DMS53 treated with DMSO at 0.1 percent for 48 hours (cell line): ENCODE data around the gene PLCB4.

Source experiments
- DNase-seq: peaks from one replicate; lab custom pipeline; 2025; ENCODE audit not compliant: unreplicated experiment; lab: John Stamatoyannopoulos, UW

The PLCB4 gene

DNA sequence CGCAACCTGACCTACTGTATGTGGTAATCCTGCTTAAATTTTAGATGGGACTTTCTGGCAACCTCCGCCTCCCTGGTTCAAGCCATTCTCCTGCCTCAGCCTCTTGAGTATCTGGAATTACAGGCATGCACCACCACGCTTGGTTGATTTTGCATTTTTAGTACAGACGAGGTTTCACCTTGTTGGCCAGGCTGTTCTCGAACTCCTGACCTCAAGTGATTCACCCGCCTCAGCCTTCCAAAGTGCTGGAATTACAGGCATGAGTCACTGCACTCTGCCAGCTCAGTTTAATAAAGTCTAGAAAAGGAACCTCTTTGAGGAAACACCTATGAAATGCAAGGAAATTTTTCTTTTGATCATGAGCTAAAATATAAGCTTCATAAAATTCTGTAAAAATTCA, 9.0 kb upstream of the PLCB4 start:
- DNase-seq, result no peak

DNA sequence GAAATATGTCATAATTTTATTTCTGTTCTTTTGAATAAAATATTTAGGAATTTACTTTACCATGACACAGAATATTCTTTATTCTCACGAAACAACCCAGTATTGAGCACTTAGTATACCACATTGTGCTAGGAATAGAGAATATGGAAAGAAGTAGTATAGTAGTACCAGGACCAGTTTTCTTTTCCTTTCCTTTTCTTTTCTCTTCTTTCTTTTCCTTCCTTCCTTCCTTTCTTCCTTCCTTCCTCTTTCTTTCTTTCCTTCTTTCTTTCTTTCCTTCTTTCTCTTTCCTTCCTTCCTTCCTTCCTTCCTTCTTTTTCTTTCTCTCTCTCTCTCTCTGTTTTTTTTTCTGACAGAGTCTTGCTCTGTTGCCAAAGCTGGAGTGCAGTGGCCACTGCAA, 7.5 kb upstream of the PLCB4 start:
- DNase-seq, result no peak

DNA sequence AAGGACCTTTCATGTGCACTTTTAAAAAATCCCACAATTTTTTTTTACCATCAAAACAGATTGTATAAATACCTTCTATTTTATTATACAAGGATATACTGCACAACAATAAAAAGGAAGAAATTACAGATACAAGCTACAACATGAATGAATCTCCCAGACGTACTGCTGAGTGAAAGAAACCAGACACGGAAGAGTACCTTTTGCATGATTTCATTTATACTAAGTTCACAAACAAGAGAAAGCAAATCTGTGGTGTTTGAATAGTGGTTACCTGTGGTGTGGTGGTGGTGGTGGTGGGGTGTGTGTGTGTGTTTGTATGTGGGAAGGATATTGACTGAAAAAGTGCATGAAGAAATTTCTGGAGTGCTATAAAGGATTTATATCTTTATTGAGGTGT, 6.8 kb upstream of the PLCB4 start:
- DNase-seq, result no peak

DNA sequence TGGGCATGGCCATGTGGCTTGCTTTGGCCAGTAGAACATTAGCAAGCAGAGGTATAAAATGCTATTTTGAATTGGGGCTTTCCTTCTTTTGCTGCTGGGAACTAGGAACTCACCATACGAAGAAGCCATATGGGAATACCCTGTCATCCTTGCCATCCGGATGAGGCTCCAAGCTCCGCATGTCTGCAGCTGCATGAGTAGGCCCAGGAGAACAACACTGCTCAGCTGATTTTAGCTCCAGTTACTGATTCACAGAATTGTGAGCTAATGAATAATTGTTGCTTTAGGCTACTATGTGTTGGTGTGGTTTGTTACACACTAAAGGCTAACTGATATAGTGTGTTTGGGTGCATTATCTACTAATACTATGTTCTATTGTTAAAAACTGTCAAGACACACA, 2.7 kb upstream of the PLCB4 start:
- no peak for DNase-seq

DNA sequence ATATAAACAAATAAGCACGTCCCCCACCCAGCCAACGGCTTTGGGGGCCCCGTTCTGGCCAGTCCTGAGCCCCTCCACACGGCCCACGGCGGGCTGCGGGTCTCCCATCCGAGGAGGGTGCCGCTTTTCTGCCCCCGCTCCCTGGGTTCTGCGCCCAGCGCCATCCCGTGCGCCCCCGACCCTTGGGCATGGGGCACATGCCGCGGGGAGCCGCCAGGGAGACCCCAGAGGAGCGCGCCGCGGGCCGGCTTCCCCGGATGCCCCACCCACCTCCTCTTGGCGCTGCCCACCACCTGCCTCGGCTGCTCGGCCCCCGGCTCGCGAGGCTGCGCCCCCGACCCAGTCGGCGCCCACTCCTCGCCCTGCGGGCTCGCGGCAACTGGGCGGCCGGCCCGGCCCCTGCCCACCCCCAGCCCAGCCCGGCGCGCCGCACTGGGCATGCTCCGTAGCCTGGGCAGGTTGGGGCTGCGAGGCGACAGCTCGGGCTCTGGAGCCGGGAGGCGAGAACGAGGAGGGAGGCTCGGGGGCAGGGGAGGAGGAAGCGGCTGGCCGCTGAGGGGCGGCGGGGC, 570 bp upstream of the PLCB4 start:
- peak; percentile 24 for DNase-seq

DNA sequence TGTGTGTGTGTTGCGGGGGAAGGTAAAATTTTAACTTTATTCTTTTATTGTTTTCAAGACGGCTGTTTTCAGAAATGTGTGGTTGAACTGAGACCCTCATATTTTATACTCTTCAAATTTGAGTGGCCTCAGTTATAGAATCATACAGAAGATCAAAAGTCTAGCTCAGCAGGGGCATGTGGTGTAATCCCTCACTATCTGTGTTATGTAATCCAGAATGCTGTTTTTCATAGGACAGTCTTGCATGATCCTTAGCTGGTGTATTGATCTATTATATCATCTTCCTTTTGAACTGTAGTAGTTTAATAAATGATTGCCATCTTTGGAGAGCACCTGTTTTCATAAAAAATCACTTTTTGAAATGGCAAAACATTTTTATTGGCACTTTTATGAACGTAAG, 1.4 kb downstream of the PLCB4 start:
- DNase-seq, result no peak

DNA sequence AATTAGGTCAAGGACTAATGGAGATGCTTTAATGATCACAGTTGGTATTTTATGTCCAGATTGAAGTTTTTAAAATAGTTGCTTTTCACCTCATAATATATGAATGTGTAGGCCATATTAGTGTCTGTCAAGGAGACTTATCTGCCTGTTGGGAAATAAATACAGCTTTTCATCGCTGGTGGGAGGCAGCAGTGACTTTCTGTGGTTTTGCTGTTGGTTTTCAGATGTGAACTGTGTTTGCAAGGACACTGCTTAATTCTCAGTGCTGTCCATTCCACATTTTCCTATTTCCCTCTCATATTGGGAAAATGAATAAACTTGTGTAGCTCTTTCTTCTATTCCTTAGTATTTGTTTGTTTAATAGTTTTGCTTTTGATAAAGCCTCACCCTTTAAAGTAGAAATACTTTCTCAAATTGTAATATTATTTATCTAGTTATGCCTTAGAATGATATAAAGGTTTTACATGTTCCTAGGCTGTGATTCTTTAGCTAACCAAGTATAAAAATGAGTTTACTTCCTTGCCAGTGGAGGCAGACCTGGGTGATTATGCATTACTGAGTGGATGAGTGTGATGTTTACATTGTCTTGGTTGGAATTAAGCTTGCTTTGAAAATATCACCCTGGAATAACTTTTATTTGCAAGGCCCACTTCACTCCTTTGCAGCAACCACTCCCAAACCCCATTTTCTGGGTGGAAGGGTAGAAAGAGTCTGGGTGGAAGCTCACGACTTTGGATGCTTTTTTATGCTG, 3.3 kb downstream of the PLCB4 start:
- DNase-seq, result peak; percentile 15

DNA sequence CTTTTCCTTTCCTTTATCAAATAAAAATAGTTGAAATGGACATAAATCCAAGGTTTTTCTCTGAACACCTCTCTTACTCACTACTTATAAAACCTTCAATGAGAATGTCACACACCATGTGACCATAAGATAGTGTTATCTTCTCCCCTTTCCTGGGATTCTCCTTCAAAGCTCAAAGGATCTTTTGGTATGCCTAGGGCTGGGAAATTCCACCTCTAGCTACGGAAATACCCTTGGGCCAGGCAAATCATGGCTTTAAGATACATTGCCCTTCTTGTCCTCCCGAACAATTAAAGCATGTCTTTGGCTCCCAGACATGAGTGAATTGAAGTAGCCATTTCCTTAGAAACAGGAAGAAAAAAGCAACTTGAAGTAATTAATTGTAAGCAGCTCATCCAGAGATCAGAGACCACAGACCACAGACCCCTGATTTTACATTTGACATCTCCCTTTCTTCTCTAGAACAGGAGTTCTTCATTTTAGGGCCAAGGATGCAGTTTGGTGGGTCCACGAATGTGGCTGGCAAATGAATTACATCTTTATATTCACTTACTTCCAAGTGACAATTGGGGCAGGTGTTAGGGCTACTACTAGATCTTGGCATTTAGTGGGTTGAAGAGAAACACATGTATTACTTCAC, 4.1 kb downstream of the PLCB4 start:
- no peak for DNase-seq

DNA sequence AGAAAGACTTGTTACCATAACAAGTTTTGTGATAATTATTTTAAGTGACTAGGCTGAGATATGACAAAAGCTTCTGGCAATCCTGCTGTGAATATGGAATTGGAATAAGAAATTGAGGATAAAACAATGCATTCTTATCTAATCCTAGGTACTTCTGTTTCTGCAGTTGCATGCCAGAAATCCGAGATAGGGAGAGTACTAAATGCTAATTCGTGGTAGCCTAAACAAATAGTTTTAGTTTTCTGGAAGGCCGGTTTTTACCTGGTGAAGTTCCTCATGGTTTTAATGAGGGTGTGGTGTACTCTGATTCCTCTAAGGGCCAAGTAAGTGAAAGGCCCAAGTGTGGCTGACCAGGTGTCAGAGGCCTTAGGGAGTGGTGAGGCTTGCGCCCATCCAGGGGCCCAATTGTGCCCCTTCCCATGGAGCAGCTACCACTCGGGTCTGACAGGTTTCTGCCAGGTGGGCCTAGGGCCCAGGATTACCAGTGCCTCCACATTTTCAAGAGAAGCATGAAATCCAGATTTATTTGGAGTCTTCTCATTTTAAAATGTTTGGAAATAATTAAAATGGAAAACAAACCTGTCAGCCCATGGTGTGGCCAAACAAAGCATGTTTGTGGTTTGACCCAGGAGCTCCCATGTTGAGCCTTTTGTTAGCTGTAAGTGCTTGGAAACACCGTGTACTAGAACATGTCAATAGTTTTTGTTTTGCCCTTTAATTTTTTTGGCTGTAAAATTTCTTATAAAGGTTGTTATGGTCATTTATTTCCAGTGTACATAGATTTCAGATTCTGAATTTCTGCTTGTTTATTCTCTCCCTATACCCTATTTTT, 6.6 kb downstream of the PLCB4 start:
- no peak for DNase-seq

DNA sequence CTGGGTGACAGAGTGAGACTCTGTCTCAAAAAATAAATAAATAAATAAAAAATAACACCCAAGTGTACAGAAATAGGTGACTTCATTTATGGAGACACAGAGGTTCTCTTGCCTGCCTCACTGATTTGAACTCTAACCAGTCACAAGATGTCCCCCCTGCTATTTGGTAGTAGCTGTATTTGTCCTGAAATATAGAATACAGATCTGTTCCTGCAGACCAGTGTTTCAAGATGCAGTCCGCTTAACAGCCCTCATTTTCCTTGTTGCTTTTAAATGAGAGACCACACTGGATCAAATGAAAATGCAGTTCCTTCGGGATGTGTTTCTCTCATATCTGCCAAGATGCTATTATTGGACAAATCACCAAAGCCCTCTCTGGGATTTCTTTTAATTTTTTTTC, 7.6 kb downstream of the PLCB4 start:
- DNase-seq, result no peak

DNA sequence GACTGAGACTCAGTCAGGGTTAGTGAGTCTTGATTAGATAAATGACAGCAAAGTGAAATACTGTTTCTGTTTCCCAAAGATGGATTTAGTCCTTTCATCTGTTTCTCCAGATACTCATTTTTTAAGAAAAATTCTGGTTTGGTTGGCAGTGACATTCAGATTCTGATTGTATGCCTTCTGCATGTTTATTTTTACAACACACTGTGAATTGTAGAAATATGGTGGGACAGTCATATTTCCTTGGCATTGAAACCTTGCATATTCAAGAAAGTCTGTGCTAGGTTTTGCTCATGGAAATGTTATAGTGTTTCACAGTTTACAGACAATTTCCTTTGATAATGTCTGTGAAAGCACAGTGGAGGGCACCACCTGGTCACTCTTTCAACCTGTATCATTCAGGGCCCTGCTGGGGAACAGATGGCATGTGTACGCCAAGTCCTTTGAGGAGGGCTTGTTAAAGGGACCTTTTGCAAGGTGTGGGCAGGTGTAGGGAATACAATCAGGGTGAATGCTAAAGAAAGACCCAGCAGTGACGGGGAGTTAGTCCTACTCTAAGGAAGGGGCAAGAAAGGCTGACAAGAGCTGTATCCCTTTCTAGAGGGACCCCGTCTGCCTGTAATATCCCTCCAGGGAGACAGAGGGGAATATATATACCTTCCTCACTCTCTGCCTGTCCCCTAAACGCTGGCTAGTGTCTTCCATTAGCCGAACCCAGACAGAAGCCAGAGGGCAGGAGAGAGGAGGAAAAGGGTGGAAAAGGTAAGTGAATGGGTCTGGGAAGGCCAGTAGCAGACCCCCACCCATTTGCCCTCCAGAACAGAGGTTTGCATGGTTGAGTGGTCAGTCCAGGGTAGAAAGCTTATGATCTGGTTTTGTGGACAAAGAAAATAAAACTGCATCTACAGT, 10.2 kb downstream of the PLCB4 start:
- DNase-seq, result no peak

DNA sequence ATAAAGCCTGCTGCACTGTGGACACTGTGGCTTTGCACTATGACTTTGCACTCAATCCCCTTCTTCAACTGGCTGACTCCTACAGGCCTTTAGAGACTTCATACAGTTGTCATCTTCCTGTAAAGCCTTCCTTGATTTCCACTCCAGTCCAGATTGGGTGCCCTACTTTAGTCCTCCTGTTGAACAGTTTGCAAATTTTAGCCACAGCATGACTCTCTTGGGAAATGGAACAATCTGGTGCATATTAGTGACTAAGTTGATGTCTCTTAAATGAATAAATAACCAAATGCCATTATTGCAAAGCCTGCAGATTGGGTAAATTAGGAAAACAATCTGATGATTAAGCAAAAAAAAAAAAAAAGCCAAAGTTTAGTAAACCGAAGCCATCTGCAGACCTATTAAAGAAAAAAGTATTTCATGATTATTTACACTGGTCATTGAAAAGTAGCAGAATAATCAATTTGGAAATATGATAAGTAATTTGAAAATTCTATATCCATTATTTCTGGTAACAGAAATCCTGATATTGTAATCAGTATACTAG, 12.6 kb downstream of the PLCB4 start:
- DNase-seq, result no peak

DNA sequence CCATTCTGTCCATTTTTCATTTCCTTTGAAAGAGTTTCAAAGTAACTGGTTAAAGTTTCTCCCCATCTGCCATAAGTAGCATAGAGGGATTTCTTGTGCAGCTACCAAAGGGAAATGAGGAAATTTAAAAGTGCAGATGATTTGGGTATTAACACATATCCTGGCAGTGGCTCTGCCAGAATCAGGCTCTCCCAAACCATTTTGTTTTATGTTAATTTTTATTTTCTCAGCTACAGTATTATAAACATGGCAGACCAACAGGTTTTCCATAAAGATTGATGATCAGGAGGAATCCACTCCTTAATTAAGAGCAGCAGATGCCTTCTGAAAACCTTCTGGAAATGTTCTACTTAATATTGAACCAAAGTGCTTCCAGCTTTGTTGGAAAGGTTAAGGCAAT, 13.9 kb downstream of the PLCB4 start:
- no peak for DNase-seq

DNA sequence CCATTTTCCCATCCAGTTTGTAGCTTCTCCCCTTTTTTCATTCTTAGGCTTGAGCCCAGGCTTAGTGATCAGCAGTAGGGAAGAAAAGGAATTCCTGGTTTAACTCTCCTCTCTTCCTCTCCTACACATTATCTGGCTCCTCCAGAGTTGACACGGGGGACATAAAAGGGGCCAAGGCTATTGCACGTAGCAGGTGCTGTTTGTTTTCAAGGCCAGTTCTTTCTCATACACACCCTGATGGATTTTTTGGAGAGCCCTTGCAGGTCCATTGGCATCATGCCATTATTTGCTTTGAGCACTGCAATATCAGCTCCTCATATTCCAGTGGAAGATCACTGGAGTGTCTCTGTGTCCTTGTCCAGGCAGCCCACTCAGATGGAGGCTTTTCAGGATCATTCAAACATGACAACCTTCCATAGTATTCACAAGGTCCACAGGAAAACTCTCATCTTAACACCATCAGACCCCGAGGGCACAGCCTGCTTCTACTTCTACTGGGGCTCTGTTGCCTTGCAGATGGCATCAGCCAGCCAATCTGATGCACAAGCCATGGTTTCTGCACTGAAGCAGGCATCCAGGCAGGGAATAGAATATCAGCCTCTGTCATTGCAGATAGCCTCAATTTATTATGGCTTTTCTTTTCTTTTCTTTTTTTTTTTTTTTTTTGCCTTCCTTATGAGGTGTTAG, 18.8 kb downstream of the PLCB4 start:
- DNase-seq, result peak; percentile 65

DNA sequence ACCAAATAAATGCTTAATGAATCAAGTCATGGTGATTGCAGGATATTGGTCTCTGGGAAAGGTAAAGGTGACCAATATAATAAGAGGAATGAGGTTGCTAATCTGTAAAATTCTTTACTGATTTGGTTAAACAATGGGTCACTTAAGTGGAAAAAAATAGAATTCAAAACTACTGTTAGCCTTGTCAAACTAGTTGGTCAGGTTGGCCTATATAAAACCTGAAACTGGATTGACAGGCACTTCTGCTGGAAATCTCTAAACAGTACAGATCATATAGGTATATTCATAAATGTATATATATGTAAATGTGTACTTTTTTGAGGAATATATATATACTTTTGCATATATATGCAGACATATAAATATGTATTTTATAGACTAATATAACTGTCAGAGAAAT, 19.7 kb downstream of the PLCB4 start:
- peak; percentile 14 for DNase-seq

DNA sequence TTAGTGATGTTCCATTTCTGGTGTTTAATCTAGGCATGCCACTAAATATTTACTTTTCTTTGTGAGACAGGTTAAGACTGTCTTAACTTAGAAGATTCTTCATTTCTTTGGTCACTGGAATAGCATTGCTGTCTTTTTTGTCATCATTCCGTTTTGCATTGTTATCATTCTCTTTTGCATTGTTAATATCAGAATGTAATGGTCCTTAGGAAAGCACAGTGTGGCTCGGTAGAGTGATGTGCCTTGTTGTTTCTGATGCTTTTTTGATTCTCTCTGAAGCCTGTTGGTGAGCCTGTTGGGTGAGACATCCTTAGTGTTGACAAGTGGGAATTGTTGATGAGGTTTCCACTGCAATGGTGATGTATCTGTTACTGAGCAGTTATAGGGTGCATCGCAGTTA, 23.2 kb downstream of the PLCB4 start:
- no peak for DNase-seq

DNA sequence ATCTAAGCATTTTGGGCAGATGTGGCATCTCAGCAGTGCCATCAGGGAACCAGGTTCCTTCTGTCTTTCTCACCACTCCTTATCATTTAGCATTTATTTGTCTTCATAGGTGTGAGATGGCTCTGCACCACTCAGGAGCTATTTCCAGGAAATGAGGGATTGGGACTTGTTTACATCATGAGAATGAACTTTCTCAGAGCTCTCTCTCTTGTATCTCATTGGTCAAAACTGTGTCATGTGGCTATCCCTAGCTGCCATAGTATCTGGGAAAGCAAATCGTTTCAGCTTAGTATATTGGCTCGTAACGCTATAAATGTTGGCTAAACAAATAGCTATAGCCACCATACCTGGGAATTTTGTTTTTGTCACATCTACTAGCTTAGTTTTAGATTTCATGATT, 23.8 kb downstream of the PLCB4 start:
- DNase-seq, result no peak

DNA sequence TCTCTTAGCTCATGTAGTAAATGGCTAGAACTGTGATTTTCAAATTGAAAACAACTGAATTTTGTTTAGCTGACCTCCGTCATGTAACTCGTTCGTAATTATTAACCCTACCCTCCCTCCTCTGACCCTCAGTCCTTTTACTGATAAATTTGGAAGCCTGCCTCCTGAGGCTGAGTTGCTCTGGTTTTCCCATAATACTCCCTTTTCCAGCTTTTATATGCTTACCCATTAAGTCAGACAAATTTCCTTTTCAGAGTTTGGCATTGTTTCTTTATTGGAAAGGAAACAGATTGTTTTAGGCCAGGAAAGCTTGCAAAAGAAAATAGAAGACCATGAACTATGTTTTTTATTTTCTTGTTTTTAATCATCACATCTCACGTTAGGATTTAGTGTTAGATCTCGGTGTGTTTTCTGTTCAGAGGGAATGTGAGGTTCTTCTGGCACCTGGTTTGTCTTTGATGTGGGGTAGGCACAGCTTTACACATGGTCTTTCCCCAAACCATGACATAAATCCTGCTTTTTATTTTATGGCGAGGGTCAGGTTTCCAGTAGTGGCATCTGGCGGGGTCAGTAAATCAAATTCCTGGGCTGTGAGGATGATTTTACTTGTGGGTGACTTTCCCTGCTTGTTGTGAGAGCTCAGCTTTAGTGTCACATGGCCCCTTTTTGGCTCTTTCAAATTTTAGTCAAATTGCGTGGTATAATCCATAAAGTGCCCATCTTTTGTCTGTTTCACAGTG, 24.5 kb downstream of the PLCB4 start:
- no peak for DNase-seq

DNA sequence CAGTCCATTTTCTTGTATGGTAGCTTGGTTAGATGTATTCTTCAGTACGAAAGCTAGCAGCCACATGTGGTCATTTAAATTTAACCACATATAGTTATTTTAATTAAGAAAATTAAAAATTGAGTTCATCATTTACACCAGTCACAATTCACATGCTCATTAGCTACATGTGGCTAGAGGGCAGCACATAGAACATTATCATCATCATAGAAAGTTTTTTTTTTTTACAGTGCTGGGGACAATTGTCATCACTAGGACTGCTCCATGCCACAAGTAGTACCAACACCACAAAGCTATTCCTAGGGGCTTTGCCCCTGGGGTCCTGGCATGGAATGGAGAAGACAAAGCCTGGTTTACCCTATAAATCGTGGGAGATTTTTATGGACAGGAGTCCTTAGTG, 30.5 kb downstream of the PLCB4 start:
- no peak for DNase-seq
